ENCODE measurements around the gene FOXN4. TPM values are rescaled to one million over a fixed set of nuclear protein-coding genes. Genes with fewer than 3 reads are reported as not detected.

The FOXN4 gene
- total RNA-seq, 1 donor from 2014 or later = not detected

DNA sequence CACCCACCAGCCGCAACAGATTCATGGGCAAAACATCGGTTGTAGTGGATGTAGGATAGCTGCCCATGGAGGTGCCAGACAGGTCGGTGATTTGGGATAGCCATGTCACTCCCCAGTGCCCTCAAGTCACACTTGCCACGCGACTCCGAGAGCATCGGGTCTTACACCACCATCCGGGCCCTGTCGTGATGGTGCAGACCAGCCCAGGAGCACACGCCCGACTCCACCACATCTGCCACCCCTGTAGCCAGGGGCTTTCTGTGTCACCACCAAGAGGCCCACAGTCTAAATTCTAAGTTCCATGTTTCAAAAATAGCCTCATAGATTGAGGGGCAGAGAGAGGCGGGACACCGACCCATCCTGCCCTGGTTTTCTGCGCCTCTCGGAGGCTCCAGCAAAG, 18.0 kb downstream of the FOXN4 start:
- ATAC-seq (no peak), DNase-seq (no peak)
- Histone ChIP-seq H3K27ac (no peak overlapping the region), H3K4me1 (no peaks in the 10 kb centered on the region), H3K9me3 (no peaks in the 10 kb centered on the region), H3K36me3 (no peaks in the 10 kb centered on the region), H3K27me3 (peaks cover 26% of the 10 kb centered on the region), H3K4me3 (no peak overlapping the region)
- TF ChIP-seq CTCF (IDR thresholded peaks at IDR 0.05) = no peak
- intact Hi-C loops (cut with DNase I) = no loop called here

GRCh38 chr12:109290061-109290460, 19.0 kb downstream of the FOXN4 start:
- Histone ChIP-seq H3K4me3 (no peak overlapping the region), H3K4me1 (no peaks in the 10 kb centered on the region), H3K36me3 (no peaks in the 10 kb centered on the region), H3K27me3 (peaks cover 20% of the 10 kb centered on the region), H3K27ac (no peak overlapping the region), H3K9me3 (no peaks in the 10 kb centered on the region)
- no peak for TF ChIP-seq CTCF (IDR thresholded peaks at IDR 0.05)
- DNase-seq (no peak), ATAC-seq (no peak)
- intact Hi-C loops (cut with DNase I) = no loop called here

DNA sequence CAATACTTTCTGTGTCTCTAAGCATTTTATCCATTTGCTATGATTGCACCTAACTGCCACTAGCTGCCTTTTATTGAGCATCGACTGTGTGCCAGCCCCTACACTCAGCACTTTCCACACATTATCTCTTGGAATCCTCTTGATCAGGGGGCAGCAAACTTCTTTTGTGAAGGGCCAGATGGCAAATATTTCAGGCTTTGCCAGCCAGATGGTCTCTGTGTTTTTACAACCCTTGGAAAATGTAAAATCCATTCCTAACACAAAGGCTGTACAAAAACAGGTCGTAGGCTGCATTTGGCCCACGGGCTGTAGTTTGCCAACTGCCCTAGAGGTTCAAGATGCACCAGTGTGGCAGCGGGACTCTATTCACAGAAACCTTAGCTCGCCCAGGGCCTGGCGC, 19.5 kb downstream of the FOXN4 start:
- Histone ChIP-seq H3K36me3 (no peaks in the 10 kb centered on the region), H3K27ac (no peak overlapping the region), H3K4me1 (no peaks in the 10 kb centered on the region), H3K4me3 (no peak overlapping the region), H3K27me3 (peaks cover 20% of the 10 kb centered on the region), H3K9me3 (no peaks in the 10 kb centered on the region)
- intact Hi-C loops (cut with DNase I) = no loop called here
- TF ChIP-seq CTCF (IDR thresholded peaks at IDR 0.05) = no peak
- ATAC-seq (no peak), DNase-seq (no peak)

DNA sequence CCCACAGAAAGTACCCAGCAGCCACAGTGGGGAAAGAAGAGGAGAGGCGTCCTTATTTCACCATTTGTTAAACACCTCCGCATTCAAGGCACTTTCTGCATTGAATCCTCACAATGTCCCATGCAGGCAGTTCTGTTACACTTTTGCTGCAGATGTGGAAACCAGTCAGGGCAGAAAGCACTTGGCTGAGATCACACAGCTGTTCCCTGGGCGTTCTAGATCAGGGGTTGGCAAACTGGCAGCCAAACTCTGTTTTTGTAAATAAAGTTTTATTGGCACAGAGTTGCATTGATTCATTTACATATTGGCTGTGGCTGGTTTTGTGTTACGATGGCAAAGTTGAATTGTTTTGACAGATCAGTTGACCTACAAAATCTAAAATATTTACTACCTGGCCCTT, 20.1 kb downstream of the FOXN4 start:
- intact Hi-C loops (cut with DNase I) = no loop called here

GRCh38 chr12:109288571-109288970, 20.5 kb downstream of the FOXN4 start:
- Histone ChIP-seq H3K4me3 (no peak overlapping the region), H3K9me3 (no peaks in the 10 kb centered on the region), H3K27ac (no peak overlapping the region), H3K4me1 (no peaks in the 10 kb centered on the region), H3K36me3 (no peaks in the 10 kb centered on the region), H3K27me3 (peaks cover 13% of the 10 kb centered on the region)
- no peak for TF ChIP-seq CTCF (IDR thresholded peaks at IDR 0.05)
- ATAC-seq (no peak), DNase-seq (no peak)
- intact Hi-C loops (cut with DNase I) = no loop called here

More for the DNA sequence above, 20.1 kb downstream of the FOXN4 start:
- Histone ChIP-seq H3K4me1 (no peaks in the 10 kb centered on the region), H3K4me3 (no peak overlapping the region), H3K27ac (no peak overlapping the region), H3K9me3 (no peaks in the 10 kb centered on the region), H3K36me3 (no peaks in the 10 kb centered on the region), H3K27me3 (peaks cover 18% of the 10 kb centered on the region)
- TF ChIP-seq CTCF (IDR thresholded peaks at IDR 0.05) = no peak
- no peak for DNase-seq
- no peak for ATAC-seq

DNA sequence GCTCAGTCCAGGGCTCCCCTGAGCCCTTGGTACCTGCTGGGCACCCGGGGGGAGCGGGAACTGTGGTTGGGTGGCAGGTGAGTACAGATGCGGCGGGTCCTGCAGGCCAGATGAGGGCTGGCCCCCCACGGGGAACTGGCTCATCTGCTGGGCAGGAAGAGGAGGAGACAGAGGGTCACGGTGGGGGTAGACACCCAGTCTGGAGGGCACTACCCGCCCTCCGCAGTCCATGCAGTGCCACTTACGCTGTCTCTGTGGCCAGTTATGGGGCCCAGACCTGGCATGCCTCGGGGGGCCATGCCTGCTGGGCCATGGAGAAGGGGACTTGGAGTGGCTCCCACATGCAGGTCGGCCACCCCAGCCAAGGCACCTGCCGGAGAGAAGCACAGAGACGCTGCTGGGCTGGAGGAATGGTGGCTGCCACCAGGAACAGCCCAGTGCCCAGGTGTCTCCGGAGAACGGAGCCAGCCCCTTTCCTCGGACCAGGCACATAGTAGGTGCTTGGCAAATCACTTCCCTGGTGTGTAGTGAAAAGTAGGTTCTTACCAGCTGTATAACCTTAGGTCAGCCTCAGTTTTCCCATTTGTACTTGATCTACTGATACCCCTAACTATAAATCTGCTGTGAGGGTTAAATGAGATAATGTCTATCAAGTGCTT, 21.1 kb downstream of the FOXN4 start:
- Histone ChIP-seq H3K27me3 (peaks cover 7% of the 10 kb centered on the region), H3K36me3 (no peaks in the 10 kb centered on the region), H3K9me3 (no peaks in the 10 kb centered on the region), H3K4me1 (no peaks in the 10 kb centered on the region), H3K4me3 (no peak overlapping the region), H3K27ac (no peak overlapping the region)
- intact Hi-C loops (cut with DNase I) = no loop called here
- no peak for DNase-seq
- no peak for TF ChIP-seq CTCF (IDR thresholded peaks at IDR 0.05)
- ATAC-seq = no peak
